Measurements from ENCODE around the gene ID4. TPM values are rescaled to one million over a fixed set of nuclear protein-coding genes. Genes with fewer than 3 reads are reported as not detected.

ID4 gene
- total RNA-seq, 4 donors from 2014 or later: 5.7 to 54.7 (median 9.7) TPM

DNA sequence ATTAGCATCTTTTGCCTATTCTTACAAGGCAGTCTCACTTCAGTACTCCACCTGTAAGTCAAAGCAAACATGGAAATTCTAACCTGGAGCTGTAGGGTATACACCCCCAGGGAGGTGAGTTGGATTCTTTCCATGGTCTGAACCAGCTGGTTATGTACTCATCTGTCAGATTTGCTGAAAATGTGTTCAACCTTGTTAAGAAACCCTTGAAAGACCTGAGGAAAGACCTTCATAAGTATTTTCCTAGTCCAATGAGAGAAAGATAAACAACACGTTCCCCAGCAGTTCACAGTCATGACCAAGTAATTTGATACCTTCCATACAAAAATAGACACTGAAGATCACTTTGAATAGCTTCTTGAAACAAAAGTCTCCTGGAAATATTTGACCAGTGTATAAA is 42.5 kb downstream of the ID4 start:
- Histone ChIP-seq H3K27ac (no peak overlapping the region), H3K27me3 (no peaks in the 10 kb centered on the region), H3K9me3 (no peaks in the 10 kb centered on the region), H3K4me3 (no peak overlapping the region), H3K4me1 (no peaks in the 10 kb centered on the region), H3K36me3 (no peaks in the 10 kb centered on the region)
- in situ Hi-C loops (cut with MboI; ENCODE audit: low pct_ligation_motif_present in 1 of 4, low pct_unique_long_range_greater_than_20kb in 1 of 4, low sequenced_read_pairs in 3 of 4): no loop called here
- intact Hi-C loops (cut with DNase I; ENCODE audit: low total_unique reads): no loop called here
- TF ChIP-seq CTCF (IDR thresholded peaks at IDR 0.05) (no peak), POLR2A (IDR thresholded peaks at IDR 0.05) (no peak), EP300 (IDR thresholded peaks at IDR 0.05; ENCODE audit: low read depth) (no peak), POLR2AphosphoS5 (IDR thresholded peaks at IDR 0.05) (no peak)
- 41 to 80% methylated on average over 1 of the region's 1 CpG for WGBS, 2 donors (ENCODE audit: low coverage in 1 of 2)
- no peak for DNase-seq

DNA sequence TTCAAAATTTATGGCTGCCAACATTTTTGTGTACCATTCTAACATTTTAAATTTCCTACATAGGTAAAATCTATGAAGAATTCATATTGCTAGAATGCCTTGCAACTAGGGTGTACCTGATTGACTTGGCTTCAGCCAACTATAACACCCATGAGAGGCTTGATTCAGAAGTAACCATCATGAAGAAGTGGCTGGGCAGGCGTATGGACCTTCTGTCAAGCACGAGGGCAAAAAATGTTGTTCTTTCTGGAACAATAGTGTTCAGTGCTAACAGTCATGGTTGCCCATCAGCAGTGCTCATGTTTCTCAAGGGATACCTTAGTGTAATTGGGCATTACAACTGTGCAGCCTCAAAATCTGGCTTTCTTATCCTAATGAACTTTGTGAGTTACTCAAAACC is 42.9 kb downstream of the ID4 start:
- no peaks in the 10 kb centered on the region for H3K27me3 ChIP-seq
- no peaks in the 10 kb centered on the region for H3K36me3 ChIP-seq
- no peak overlapping the region for H3K27ac ChIP-seq
- no peak for DNase-seq
- intact Hi-C loops (cut with DNase I; ENCODE audit: low total_unique reads) (no loop called here), in situ Hi-C loops (cut with MboI; ENCODE audit: low pct_ligation_motif_present in 1 of 4, low pct_unique_long_range_greater_than_20kb in 1 of 4, low sequenced_read_pairs in 3 of 4) (no loop called here)
- 89% methylated on average over 2 of the region's 2 CpGs; no CpG with 5 or more reads in 1 of the 2 donors for WGBS, 2 donors (ENCODE audit: low coverage in 1 of 2)
- H3K4me3 ChIP-seq: no peak overlapping the region
- TF ChIP-seq CTCF (IDR thresholded peaks at IDR 0.05) (no peak), EP300 (IDR thresholded peaks at IDR 0.05; ENCODE audit: low read depth) (no peak), POLR2A (IDR thresholded peaks at IDR 0.05) (no peak), POLR2AphosphoS5 (IDR thresholded peaks at IDR 0.05) (no peak)
- H3K4me1 ChIP-seq: no peaks in the 10 kb centered on the region
- no peaks in the 10 kb centered on the region for H3K9me3 ChIP-seq

- DNase-seq: no peak
- WGBS, 2 donors (ENCODE audit: low coverage in 1 of 2): 55 to 56% methylated on average over 5 of the region's 5 CpGs
- in situ Hi-C loops (cut with MboI; ENCODE audit: low pct_ligation_motif_present in 1 of 4, low pct_unique_long_range_greater_than_20kb in 1 of 4, low sequenced_read_pairs in 3 of 4) (no loop called here), intact Hi-C loops (cut with DNase I; ENCODE audit: low total_unique reads) (no loop called here)
- H3K27me3 ChIP-seq: no peaks in the 10 kb centered on the region
- no peak overlapping the region for H3K27ac ChIP-seq
- H3K4me1 ChIP-seq: no peaks in the 10 kb centered on the region
- TF ChIP-seq CTCF (IDR thresholded peaks at IDR 0.05) (no peak), POLR2AphosphoS5 (IDR thresholded peaks at IDR 0.05) (no peak), EP300 (IDR thresholded peaks at IDR 0.05; ENCODE audit: low read depth) (no peak), POLR2A (IDR thresholded peaks at IDR 0.05) (no peak)
- H3K4me3 ChIP-seq: no peak overlapping the region
- no peaks in the 10 kb centered on the region for H3K36me3 ChIP-seq
- H3K9me3 ChIP-seq: no peaks in the 10 kb centered on the region
Observed at GRCh38 chr6:19891451-19891850, 54.3 kb downstream of the ID4 start.
